GM19468 (cell line): Measurements from ENCODE around the gene RXFP4.
A peak's percentile ranks its signal among the peaks of the same experiment; 100 is the strongest.
"Not testable (repeated sequence)": the region's sequence is repeated elsewhere in the genome, so short reads cannot be mapped to it uniquely, and the experiment has no call there.

Experiments used
- ATAC-seq: cut with Tn5 transposase; IDR thresholded peaks from one replicate; pipeline ENCODE4 v1.9.1; 2021; ENCODE audit warnings: mild to moderate bottlenecking, moderate library complexity, moderate number of reproducible peaks; ENCODE audit not compliant: unreplicated experiment; ENCODE audit errors: extremely low read depth

RXFP4 gene

GRCh38 chr1:155929057-155929456 is 12.4 kb upstream of the RXFP4 start:
- no peak for ATAC-seq

GRCh38 chr1:155930725-155931124 is 10.7 kb upstream of the RXFP4 start:
- ATAC-seq: not testable (repeated sequence)

GRCh38 chr1:155931332-155932038 is 10.0 kb upstream of the RXFP4 start:
- no peak for ATAC-seq

DNA sequence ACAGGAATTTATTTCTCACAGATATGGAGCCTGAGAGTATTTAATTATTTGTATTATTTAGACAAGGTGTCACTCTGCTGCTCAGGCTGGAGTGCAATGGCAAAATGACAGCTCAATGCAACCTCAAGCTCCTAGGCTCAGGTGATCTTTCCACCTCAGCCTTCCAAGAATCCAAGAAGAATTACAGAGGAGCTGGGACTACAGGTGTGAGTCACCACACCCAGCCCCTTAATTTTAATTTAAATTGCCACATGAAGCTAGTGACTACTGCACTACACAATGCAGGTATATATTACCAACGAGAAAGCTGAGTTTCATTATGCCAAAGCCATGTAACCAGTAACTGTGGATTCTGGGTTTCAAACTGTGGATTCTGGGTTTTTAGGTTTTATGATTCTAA is 9.4 kb upstream of the RXFP4 start:
- no peak for ATAC-seq

- ATAC-seq: no peak
Observed at GRCh38 chr1:155932487-155932886, 9.0 kb upstream of the RXFP4 start.

DNA sequence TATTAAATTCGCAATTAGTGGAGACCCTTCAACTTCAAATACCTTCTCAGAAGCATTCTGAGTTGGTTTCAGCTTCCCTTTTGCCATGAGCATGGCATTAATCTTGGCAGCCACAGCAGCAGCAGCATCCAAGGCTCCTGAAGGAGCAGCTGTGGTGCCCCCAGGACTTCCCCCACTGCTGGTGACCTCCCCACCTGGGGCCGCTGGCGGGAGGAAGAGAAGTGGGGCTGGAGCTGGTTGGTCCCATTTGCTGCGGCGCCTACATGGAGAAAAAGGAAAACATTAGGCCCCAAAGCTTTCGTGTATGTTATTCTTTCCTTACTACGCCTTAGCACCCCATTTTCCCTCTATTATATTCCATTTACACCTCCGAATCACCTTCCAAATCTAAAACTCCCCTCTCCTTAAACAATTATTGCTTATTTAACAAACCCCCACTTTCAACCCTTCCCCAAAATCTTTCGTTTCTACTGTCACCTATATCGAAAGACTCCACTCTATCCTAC is 7.8 kb upstream of the RXFP4 start:
- no peak for ATAC-seq

GRCh38 chr1:155934097-155934935 is 7.1 kb upstream of the RXFP4 start, which contains the start of gene KHDC4:
KHDC4 (minus strand) TSS chr1:155934413; CDS start chr1:155934373, 40 bp downstream.
- ATAC-seq: peak; percentile 73

DNA sequence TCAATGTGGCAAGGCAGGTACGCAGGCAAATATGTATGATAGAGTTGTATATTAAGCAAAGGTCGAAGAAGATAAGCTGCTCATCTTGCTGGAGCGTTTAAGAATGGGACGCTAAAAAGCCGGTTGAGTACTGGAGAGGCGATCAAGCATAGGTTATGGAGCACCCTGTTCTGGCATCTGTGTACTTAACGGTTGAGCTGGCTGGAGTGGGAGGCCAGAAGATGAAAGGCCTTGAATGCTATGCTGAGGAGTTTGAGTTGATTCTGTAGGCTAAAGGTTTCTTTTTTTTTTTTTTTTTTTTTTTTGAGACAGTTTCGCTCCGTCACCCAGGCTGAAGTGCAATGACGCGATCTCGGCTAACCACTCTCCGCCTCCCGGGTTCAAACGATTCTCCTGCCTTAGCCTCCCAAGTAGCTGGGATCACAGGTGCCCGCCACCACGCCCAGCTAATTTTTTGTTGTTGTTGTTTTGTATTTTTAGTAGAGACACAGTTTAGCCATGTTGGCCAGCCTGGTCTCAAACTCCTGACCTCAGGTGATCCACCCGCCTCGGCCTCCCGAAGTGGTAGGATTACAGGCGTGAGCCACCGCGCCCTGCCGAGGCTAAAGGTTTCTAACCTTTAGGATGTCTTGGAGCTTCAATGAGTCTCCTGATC is 6.4 kb upstream of the RXFP4 start:
- ATAC-seq: no peak

- ATAC-seq: no peak
Observed at GRCh38 chr1:155938220-155938627, 3.2 kb upstream of the RXFP4 start.

- ATAC-seq: no peak
Observed at GRCh38 chr1:155940482-155940992, 901 bp upstream of the RXFP4 start.

DNA sequence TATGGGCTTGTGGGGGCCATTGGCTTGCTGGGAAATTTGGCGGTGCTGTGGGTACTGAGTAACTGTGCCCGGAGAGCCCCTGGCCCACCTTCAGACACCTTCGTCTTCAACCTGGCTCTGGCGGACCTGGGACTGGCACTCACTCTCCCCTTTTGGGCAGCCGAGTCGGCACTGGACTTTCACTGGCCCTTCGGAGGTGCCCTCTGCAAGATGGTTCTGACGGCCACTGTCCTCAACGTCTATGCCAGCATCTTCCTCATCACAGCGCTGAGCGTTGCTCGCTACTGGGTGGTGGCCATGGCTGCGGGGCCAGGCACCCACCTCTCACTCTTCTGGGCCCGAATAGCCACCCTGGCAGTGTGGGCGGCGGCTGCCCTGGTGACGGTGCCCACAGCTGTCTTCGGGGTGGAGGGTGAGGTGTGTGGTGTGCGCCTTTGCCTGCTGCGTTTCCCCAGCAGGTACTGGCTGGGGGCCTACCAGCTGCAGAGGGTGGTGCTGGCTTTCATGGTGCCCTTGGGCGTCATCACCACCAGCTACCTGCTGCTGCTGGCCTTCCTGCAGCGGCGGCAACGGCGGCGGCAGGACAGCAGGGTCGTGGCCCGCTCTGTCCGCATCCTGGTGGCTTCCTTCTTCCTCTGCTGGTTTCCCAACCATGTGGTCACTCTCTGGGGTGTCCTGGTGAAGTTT is 550 bp downstream of the RXFP4 start:
- no peak for ATAC-seq

- ATAC-seq: no peak
Observed at GRCh38 chr1:155942578-155943141, 1.2 kb downstream of the RXFP4 start.

DNA sequence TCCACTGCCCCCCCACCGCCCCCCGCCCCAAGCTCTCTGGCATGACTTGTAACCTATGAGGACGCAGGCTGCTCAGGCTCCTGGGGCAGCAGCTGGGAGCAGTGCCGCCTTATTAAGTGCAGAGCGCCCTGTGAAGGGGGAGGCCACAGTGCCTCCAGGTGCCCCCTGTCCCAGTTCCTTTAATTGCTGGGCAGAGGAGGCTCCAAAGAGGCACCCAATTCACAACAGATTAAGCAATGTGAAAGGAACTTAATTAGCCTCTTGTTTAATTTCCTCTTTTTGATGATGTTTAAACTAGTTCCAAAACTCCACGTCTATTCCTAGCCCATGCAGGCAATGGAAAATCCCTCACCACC is 3.0 kb downstream of the RXFP4 start:
- ATAC-seq: no peak

DNA sequence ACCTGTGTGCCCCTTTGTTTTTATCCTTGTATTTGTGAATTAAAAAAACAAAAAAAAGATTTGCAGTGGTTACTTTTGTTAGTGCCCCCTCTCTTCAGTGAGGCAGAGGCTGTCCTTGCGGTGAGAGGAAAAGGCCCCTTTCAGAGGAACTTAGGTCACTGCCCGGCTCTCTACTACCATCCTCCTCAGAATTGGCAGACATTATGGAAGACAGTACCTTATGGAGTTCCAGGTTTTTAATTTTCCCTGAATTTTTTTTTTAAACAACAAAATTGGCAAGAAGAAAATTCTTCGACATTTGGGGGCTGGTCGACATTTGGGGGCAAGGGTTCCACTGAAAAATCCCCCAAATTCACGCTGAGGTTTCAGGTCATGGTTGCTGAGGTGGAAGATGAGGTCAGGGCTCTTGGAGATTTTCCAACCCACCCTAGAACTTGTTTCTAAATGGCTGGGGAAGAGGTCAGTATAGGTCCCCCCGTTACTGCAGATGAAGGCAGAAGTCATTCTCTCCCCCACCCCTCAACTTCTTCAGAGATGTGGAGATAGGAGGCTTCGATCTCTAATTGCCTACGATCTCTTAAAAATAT is 5.3 kb downstream of the RXFP4 start:
- no peak for ATAC-seq

DNA sequence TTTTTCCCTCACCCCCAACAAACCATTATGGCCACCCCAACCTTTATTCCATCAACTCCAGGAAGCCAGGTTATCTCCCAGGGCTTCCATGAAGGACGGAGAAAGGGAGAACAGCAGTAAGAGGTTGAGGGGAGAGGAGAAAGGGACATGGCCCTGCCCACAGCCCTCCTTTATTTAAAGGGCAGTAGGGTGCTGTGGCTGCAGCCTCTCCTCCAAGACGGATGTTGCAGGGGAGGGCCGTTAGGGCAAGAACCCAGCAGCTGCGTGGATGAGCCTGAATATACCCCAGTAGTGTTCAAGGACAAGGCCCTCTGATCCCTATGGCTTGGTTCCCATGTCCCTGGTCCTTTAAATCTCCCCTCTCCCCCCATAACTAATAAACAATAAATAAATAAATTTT is 5.9 kb downstream of the RXFP4 start:
- no peak for ATAC-seq

GRCh38 chr1:155947741-155948140 is 6.3 kb downstream of the RXFP4 start:
- ATAC-seq: no peak

DNA sequence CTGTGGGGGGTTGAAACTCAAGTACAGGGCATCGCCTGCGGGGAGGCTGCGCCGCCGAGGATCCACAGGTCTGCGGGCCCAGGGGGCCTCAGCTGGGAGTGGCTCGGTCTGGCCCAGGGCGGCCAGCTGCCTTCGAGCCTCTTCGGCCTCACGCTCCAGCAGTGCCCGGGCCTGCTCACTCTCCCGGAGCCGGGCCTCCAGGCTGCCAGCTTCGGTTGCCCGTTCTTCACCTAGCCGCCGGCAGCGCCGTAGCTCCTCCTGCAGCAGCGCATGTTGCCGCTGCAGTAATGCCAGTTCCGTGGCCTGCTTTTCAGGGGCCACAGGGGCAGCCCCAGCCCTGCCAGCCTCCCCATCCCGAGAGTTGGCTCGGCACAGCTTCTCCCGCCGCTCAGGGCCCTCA is 9.4 kb downstream of the RXFP4 start:
- ATAC-seq: no peak

GRCh38 chr1:155951753-155952504 is 10.5 kb downstream of the RXFP4 start:
- no peak for ATAC-seq

- ATAC-seq: no peak
Observed at GRCh38 chr1:155952505-155952890, 11.1 kb downstream of the RXFP4 start.
